GM23338 (cell line): ENCODE data around the gene URM1. TPM values are rescaled to one million over a fixed set of nuclear protein-coding genes. Genes with fewer than 3 reads are reported as not detected.

Source experiments
- ATAC-seq: fragments of 200-7000 bp; cut with Tn5 transposase; 3 replicates; pipeline ENCODE4 v1.9.1; 2020
- DNase-seq: peaks from one replicate; pipeline ENCODE4 v3.0.0-alpha.2; 2015; ENCODE audit warnings: low spot score
- H2AFZ ChIP-seq: fragments of 200-600 bp; sonication (generic); 2 replicates; pipeline ENCODE4 v1.8.0; 2016; ENCODE audit warnings: antibody characterized with exemption, mild to moderate bottlenecking, moderate library complexity
- H3F3A ChIP-seq: fragments of 200-600 bp; sonication (generic); replicated peaks from 2 replicates; pipeline ENCODE4 v1.8.0; 2017; ENCODE audit warnings: antibody characterized with exemption, mixed run types, low read depth
- H3K27ac ChIP-seq: fragments of 200-600 bp; sonication (generic); 2 replicates; pipeline ENCODE4 v1.6.1; 2016; ENCODE audit warnings: low read depth
- H3K27me3 ChIP-seq: fragments of 200-600 bp; sonication (generic); 2 replicates; pipeline ENCODE4 v1.8.0; 2016; ENCODE audit warnings: mild to moderate bottlenecking, mixed run types, moderate library complexity; ENCODE audit not compliant: insufficient read depth
- H3K36me3 ChIP-seq: fragments of 200-600 bp; sonication (generic); 2 replicates; pipeline ENCODE4 v1.8.0; 2016; ENCODE audit warnings: mild to moderate bottlenecking; ENCODE audit not compliant: insufficient read depth
- H3K4me1 ChIP-seq: fragments of 200-600 bp; sonication (generic); 2 replicates; pipeline ENCODE4 v1.8.0; 2016; ENCODE audit warnings: mild to moderate bottlenecking, moderate library complexity; ENCODE audit not compliant: insufficient read depth
- H3K4me2 ChIP-seq: fragments of 200-600 bp; sonication (generic); 2 replicates; pipeline ENCODE4 v1.7.1; 2017; ENCODE audit warnings: mixed run types
- H3K4me3 ChIP-seq: fragments of 200-600 bp; sonication (generic); 2 replicates; pipeline ENCODE4 v1.6.1; 2016; ENCODE audit warnings: mixed run types
- H3K79me2 ChIP-seq: fragments of 200-600 bp; sonication (generic); replicated peaks from 2 replicates; pipeline ENCODE4 v1.8.0; 2017; ENCODE audit warnings: mild to moderate bottlenecking; ENCODE audit not compliant: insufficient read depth
- H3K9me2 ChIP-seq: fragments of 200-600 bp; sonication (generic); 2 replicates; pipeline ENCODE4 v1.8.0; 2017; ENCODE audit not compliant: insufficient read depth
- H4K20me1 ChIP-seq: fragments of 200-600 bp; sonication (generic); replicated peaks from 2 replicates; pipeline ENCODE4 v1.8.0; 2017; ENCODE audit warnings: mild to moderate bottlenecking; ENCODE audit not compliant: insufficient read depth
- H3K27ac Mint-ChIP-seq: 2 replicates; pipeline ENCODE4 v1.8.0; 2020; ENCODE audit warnings: inconsistent platforms, mild to moderate bottlenecking, moderate library complexity, mixed read lengths
- H3K27me3 Mint-ChIP-seq: 3 replicates; pipeline ENCODE4 v1.8.0; 2022; ENCODE audit warnings: low read depth, mild to moderate bottlenecking, moderate library complexity, mixed read lengths, inconsistent platforms; ENCODE audit not compliant: insufficient read depth, poor library complexity
- H3K36me3 Mint-ChIP-seq: 3 replicates; pipeline ENCODE4 v1.8.0; 2021; ENCODE audit warnings: low read depth, mild to moderate bottlenecking, inconsistent platforms, moderate library complexity, mixed read lengths
- H3K4me1 Mint-ChIP-seq: 3 replicates; pipeline ENCODE4 v1.8.0; 2020; ENCODE audit warnings: mild to moderate bottlenecking, inconsistent platforms, mixed read lengths
- H3K4me3 Mint-ChIP-seq: 3 replicates; pipeline ENCODE4 v1.8.0; 2021; ENCODE audit warnings: moderate library complexity, mild to moderate bottlenecking, inconsistent platforms, mixed read lengths
- H3K9me3 Mint-ChIP-seq: 3 replicates; pipeline ENCODE4 v1.8.0; 2020; ENCODE audit warnings: moderate library complexity, mild to moderate bottlenecking, inconsistent platforms, mixed read lengths
- CREB1 ChIP-seq: fragments of 250-450 bp; sonication (Bioruptor Pico); IDR thresholded peaks from 2 replicates; pipeline ENCODE4 v1.5.0; 2020; ENCODE audit warnings: low read depth, mild to moderate bottlenecking, moderate library complexity
- EZH2 ChIP-seq: fragments of 200-600 bp; sonication (generic); IDR thresholded peaks from one replicate; pipeline ENCODE4 v1.8.0; 2017; ENCODE audit warnings: antibody characterized with exemption, mild to moderate bottlenecking, low read depth; ENCODE audit not compliant: unreplicated experiment
- EZH2phosphoT487 ChIP-seq: fragments of 200-600 bp; sonication (generic); IDR thresholded peaks from one replicate; pipeline ENCODE4 v1.8.1; 2018; ENCODE audit warnings: antibody characterized with exemption; ENCODE audit not compliant: unreplicated experiment
- JUNB ChIP-seq: IDR thresholded peaks from one replicate; pipeline ENCODE4 v1.6.1; 2016; ENCODE audit warnings: antibody characterized with exemption; ENCODE audit not compliant: unreplicated experiment
- NANOG ChIP-seq: IDR thresholded peaks from 2 replicates; pipeline ENCODE4 v1.6.1; 2016; ENCODE audit warnings: antibody characterized with exemption, borderline replicate concordance
- POLR2AphosphoS5 ChIP-seq: IDR thresholded peaks from 2 replicates; pipeline ENCODE4 v1.6.1; 2016; ENCODE audit warnings: antibody characterized with exemption, low read depth
- STAT1 ChIP-seq: IDR thresholded peaks from one replicate; pipeline ENCODE4 v1.6.1; 2016; ENCODE audit warnings: antibody characterized with exemption; ENCODE audit not compliant: unreplicated experiment
- ZNF114 ChIP-seq: fragments of 250-450 bp; sonication (Bioruptor Pico); IDR thresholded peaks from 2 replicates; pipeline ENCODE4 v1.5.0; 2020; ENCODE audit warnings: mild to moderate bottlenecking, moderate library complexity
- ZNF331 ChIP-seq: fragments of 250-450 bp; sonication (Bioruptor Pico); IDR thresholded peaks from 2 replicates; pipeline ENCODE4 v1.5.0; 2020; ENCODE audit warnings: low read depth, mild to moderate bottlenecking, moderate library complexity
- polyA plus RNA-seq: library from polyadenylated mRNA; unstranded; fragments of >200 nt; fragmentation: Nextera tagmentation; extraction: Ambion mirVana; gene quantifications from 2 replicates; pipeline ENCODE4 v1.2.1, GENCODE V29; 2016
- total RNA-seq: library from RNA; depleted of rRNA; stranded (reverse); fragments of >200 nt; shearing (Covaris generic); gene quantifications from 2 replicates; pipeline ENCODE4 v1.2.3, GENCODE V29; 2014
- TF ChIP-seq, protein P1 (sequence below): IDR thresholded peaks from one replicate; pipeline ENCODE4 v1.6.1; 2018; ENCODE audit warnings: antibody characterized with exemption; ENCODE audit not compliant: unreplicated experiment
- TF ChIP-seq, protein P2 (sequence below): IDR thresholded peaks from 2 replicates; pipeline ENCODE4 v1.6.1; 2016; ENCODE audit warnings: antibody characterized with exemption
- TF ChIP-seq, protein P3 (sequence below): fragments of 250-450 bp; sonication (Bioruptor Pico); IDR thresholded peaks from 2 replicates; pipeline ENCODE4 v1.5.0; 2020; ENCODE audit warnings: mild to moderate bottlenecking, moderate library complexity

The URM1 gene
- total and polyA plus RNA-seq, 2 experiments from 2014 or later = 28.6 to 47.8 TPM

DNA sequence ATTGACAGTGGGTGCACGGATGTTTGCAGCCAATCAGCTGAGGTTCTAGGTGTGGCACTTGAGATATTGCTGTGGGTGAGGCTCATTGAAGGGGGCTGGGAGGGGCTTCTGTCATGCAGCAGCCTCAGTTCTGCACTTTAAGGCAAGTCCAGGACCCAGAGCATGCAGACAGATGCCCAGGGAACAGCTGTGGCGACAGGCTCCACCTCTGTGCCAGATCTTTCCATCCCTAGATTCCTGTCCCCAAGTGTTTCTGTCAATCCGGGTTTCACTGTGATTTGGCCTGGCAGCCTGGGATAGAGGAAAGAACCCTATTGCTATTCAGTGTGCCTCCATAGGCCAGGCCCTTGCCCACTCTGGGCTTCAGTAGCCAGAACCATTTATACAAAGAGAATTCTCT is 28.7 kb downstream of the URM1 start (continued):
- TF ChIP-seq, protein P1, sequence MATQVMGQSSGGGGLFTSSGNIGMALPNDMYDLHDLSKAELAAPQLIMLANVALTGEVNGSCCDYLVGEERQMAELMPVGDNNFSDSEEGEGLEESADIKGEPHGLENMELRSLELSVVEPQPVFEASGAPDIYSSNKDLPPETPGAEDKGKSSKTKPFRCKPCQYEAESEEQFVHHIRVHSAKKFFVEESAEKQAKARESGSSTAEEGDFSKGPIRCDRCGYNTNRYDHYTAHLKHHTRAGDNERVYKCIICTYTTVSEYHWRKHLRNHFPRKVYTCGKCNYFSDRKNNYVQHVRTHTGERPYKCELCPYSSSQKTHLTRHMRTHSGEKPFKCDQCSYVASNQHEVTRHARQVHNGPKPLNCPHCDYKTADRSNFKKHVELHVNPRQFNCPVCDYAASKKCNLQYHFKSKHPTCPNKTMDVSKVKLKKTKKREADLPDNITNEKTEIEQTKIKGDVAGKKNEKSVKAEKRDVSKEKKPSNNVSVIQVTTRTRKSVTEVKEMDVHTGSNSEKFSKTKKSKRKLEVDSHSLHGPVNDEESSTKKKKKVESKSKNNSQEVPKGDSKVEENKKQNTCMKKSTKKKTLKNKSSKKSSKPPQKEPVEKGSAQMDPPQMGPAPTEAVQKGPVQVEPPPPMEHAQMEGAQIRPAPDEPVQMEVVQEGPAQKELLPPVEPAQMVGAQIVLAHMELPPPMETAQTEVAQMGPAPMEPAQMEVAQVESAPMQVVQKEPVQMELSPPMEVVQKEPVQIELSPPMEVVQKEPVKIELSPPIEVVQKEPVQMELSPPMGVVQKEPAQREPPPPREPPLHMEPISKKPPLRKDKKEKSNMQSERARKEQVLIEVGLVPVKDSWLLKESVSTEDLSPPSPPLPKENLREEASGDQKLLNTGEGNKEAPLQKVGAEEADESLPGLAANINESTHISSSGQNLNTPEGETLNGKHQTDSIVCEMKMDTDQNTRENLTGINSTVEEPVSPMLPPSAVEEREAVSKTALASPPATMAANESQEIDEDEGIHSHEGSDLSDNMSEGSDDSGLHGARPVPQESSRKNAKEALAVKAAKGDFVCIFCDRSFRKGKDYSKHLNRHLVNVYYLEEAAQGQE = no peak
- TF ChIP-seq NANOG = no peak
- TF ChIP-seq CREB1 (CRISPR knock-in tag) = no peak
- TF ChIP-seq JUNB = no peak
- no peak for TF ChIP-seq EZH2phosphoT487
- no peak for TF ChIP-seq EZH2
- no peak for TF ChIP-seq STAT1
- TF ChIP-seq ZNF331 = no peak
- TF ChIP-seq POLR2AphosphoS5 = no peak
- TF ChIP-seq, protein P2, sequence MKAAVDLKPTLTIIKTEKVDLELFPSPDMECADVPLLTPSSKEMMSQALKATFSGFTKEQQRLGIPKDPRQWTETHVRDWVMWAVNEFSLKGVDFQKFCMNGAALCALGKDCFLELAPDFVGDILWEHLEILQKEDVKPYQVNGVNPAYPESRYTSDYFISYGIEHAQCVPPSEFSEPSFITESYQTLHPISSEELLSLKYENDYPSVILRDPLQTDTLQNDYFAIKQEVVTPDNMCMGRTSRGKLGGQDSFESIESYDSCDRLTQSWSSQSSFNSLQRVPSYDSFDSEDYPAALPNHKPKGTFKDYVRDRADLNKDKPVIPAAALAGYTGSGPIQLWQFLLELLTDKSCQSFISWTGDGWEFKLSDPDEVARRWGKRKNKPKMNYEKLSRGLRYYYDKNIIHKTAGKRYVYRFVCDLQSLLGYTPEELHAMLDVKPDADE = no peak

DNA sequence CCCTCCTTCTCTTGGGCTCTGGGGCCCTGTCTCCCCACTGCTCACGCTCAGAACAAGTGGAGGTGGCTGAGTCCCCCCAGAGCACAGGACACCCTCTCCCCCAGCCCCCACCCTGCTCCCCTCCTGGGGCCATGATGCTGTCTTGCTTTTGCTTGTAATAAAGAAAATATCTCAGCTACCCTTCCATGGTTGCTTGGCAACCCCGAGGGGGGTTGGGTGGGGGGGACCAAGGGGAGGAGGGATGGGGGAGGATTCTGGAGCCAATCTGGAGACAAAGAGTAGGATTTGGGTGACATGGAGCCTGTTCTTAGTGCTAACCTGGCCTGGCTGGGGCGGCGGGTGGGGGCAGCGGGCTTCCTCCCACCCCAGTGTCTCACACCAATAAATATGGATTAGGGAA is 33.4 kb downstream of the URM1 start:
- Mint-ChIP-seq H3K4me3 (no peak overlapping the region), H3K4me1 (peaks cover 28% of the 10 kb centered on the region), H3K9me3 (no peaks in the 10 kb centered on the region), H3K27ac (no peak overlapping the region), H3K27me3 (peaks cover 94% of the 10 kb centered on the region), H3K36me3 (no peaks in the 10 kb centered on the region; the same call in 2 of the 3 replicates)
- peaks cover 2% of the 10 kb centered on the region; the same call in 1 of the 2 replicates for H4K20me1 ChIP-seq
- no peak overlapping the region; the same call in 1 of the 2 replicates for H3K4me2 ChIP-seq
- TF ChIP-seq CREB1 (CRISPR knock-in tag) = no peak
- TF ChIP-seq ZNF331 = no peak
- TF ChIP-seq, protein P2 = no peak
- TF ChIP-seq, protein P3, sequence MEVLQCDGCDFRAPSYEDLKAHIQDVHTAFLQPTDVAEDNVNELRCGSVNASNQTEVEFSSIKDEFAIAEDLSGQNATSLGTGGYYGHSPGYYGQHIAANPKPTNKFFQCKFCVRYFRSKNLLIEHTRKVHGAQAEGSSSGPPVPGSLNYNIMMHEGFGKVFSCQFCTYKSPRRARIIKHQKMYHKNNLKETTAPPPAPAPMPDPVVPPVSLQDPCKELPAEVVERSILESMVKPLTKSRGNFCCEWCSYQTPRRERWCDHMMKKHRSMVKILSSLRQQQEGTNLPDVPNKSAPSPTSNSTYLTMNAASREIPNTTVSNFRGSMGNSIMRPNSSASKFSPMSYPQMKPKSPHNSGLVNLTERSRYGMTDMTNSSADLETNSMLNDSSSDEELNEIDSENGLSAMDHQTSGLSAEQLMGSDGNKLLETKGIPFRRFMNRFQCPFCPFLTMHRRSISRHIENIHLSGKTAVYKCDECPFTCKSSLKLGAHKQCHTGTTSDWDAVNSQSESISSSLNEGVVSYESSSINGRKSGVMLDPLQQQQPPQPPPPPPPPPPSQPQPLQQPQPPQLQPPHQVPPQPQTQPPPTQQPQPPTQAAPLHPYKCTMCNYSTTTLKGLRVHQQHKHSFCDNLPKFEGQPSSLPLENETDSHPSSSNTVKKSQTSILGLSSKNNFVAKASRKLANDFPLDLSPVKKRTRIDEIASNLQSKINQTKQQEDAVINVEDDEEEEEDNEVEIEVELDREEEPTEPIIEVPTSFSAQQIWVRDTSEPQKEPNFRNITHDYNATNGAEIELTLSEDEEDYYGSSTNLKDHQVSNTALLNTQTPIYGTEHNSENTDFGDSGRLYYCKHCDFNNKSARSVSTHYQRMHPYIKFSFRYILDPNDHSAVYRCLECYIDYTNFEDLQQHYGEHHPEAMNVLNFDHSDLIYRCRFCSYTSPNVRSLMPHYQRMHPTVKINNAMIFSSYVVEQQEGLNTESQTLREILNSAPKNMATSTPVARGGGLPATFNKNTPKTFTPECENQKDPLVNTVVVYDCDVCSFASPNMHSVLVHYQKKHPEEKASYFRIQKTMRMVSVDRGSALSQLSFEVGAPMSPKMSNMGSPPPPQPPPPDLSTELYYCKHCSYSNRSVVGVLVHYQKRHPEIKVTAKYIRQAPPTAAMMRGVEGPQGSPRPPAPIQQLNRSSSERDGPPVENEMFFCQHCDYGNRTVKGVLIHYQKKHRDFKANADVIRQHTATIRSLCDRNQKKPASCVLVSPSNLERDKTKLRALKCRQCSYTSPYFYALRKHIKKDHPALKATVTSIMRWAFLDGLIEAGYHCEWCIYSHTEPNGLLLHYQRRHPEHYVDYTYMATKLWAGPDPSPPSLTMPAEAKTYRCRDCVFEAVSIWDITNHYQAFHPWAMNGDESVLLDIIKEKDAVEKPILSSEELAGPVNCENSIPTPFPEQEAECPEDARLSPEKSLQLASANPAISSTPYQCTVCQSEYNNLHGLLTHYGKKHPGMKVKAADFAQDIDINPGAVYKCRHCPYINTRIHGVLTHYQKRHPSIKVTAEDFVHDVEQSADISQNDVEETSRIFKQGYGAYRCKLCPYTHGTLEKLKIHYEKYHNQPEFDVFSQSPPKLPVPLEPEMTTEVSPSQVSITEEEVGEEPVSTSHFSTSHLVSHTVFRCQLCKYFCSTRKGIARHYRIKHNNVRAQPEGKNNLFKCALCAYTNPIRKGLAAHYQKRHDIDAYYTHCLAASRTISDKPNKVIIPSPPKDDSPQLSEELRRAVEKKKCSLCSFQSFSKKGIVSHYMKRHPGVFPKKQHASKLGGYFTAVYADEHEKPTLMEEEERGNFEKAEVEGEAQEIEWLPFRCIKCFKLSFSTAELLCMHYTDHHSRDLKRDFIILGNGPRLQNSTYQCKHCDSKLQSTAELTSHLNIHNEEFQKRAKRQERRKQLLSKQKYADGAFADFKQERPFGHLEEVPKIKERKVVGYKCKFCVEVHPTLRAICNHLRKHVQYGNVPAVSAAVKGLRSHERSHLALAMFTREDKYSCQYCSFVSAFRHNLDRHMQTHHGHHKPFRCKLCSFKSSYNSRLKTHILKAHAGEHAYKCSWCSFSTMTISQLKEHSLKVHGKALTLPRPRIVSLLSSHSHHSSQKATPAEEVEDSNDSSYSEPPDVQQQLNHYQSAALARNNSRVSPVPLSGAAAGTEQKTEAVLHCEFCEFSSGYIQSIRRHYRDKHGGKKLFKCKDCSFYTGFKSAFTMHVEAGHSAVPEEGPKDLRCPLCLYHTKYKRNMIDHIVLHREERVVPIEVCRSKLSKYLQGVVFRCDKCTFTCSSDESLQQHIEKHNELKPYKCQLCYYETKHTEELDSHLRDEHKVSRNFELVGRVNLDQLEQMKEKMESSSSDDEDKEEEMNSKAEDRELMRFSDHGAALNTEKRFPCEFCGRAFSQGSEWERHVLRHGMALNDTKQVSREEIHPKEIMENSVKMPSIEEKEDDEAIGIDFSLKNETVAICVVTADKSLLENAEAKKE (CRISPR knock-in tag) = no peak
- no peak for TF ChIP-seq POLR2AphosphoS5
- no peak for TF ChIP-seq NANOG
- no peak for TF ChIP-seq EZH2phosphoT487
- no peak for TF ChIP-seq STAT1
- no peak for TF ChIP-seq EZH2
- no peak for TF ChIP-seq ZNF114 (CRISPR knock-in tag)
- no peak for TF ChIP-seq JUNB
- no peaks in the 10 kb centered on the region for H3K36me3 ChIP-seq
- H3K9me2 ChIP-seq = no peaks in the 10 kb centered on the region
- no peak overlapping the region for H3K27ac ChIP-seq
- DNase-seq (no peak), ATAC-seq (no peak)
- peaks cover 12% of the 10 kb centered on the region; the same call in 1 of the 2 replicates for H3F3A ChIP-seq
- H3K27me3 ChIP-seq = peaks cover 100% of the 10 kb centered on the region
- no peak overlapping the region for H3K4me3 ChIP-seq
- H2AFZ ChIP-seq = no peak overlapping the region
- H3K4me1 ChIP-seq = peaks cover 24% of the 10 kb centered on the region
- no peaks in the 10 kb centered on the region for H3K79me2 ChIP-seq
